Body of pancreas (tissue), 4 donors: Measurements from ENCODE around the gene ATF7.

Source experiments
- POLR2A ChIP-seq, 3 donors: fragments of 450-650 bp; IDR thresholded peaks; one replicate each; pipeline ENCODE4 v1.6.1; 2016; ENCODE audit warnings: antibody characterized with exemption in 3 of 3, mild to moderate bottlenecking in 2 of 3
- TF ChIP-seq, protein P1 (sequence below), 7 experiments: fragments of 450-650 bp in 4 of 7; fragments of 200-600 bp in 3 of 7; sonication (generic) in 3 of 7; IDR thresholded peaks; one replicate each; pipeline ENCODE4 v1.5.1; 2016 to 2019; ENCODE audit warnings: antibody characterized with exemption in 7 of 7

DNA sequence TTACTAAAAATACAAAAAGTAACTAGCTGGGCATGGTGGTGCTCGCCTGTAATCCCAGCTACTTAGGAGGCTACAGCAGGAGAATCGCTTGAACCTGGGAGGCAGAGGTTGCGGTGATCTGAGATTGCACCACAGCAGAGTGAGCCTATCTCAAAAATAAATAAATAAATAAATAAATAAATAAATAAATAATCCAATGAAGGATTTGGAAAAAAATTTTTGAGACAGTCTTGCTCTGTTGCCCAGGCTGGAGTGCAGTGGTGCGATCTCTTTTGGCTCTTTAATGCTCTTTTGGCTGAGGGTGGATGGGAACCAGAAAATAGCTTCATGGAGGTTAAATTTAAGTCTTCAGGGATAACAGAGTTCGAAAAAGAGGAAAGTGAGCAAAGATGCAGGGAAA, 38.0 kb upstream of the ATF7 start:
- TF ChIP-seq, protein P1, sequence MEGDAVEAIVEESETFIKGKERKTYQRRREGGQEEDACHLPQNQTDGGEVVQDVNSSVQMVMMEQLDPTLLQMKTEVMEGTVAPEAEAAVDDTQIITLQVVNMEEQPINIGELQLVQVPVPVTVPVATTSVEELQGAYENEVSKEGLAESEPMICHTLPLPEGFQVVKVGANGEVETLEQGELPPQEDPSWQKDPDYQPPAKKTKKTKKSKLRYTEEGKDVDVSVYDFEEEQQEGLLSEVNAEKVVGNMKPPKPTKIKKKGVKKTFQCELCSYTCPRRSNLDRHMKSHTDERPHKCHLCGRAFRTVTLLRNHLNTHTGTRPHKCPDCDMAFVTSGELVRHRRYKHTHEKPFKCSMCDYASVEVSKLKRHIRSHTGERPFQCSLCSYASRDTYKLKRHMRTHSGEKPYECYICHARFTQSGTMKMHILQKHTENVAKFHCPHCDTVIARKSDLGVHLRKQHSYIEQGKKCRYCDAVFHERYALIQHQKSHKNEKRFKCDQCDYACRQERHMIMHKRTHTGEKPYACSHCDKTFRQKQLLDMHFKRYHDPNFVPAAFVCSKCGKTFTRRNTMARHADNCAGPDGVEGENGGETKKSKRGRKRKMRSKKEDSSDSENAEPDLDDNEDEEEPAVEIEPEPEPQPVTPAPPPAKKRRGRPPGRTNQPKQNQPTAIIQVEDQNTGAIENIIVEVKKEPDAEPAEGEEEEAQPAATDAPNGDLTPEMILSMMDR (IDR thresholded peaks at IDR 0.05) = no peak
- no peak for TF ChIP-seq POLR2A (IDR thresholded peaks at IDR 0.05)
